A549 treated with dexamethasone at 1 μM for 4 hours (cell line): Measurements from ENCODE around the gene OBSCN. TPM values are rescaled to one million over a fixed set of nuclear protein-coding genes. Genes with fewer than 3 reads are reported as not detected.

Source experiments
- total RNA-seq: library from RNA; stranded (reverse); fragments of 200-300 nt; extraction: Qiagen RNA extraction; gene quantifications from 5 replicates; pipeline ENCODE4 v1.2.3, GENCODE V29; 2022

The OBSCN gene
- 2.2 to 6.7 TPM (median 4.3 TPM) in 5 replicates for total RNA-seq

GRCh38 chr1:228207851-228208821, at the start of gene OBSCN:
Gene OBSCN, plus strand, starts transcription at chr1:228208044. Its CDS starts 3,740 bp downstream, at chr1:228211784.

GRCh38 chr1:228165372-228166169, 42.3 kb upstream of the OBSCN start, which contains the start of gene IBA57:
Gene IBA57, plus strand, starts transcription at chr1:228165804. Its CDS starts 13 bp downstream, at chr1:228165817.

GRCh38 chr1:228416217-228416933, 208.5 kb downstream of the OBSCN start, which contains the start of gene TRIM17:
Gene TRIM17, minus strand, starts transcription at chr1:228416861. Its CDS starts 1,789 bp downstream, at chr1:228415072.

Other genes starting within 250 kb of the OBSCN start
- gene WNT3A, start 201.0 kb upstream of the OBSCN start, total RNA-seq, result 0.02 to 0.07 TPM (median 0.04 TPM) in 4 of 5 replicates, not detected in the other
- 347 to 462 TPM (median 449 TPM) in 5 replicates for gene ARF1, start 125.3 kb upstream of the OBSCN start, total RNA-seq
- 29.6 to 36.8 TPM (median 33.9 TPM) in 5 replicates for gene C1orf35, start 104.7 kb upstream of the OBSCN start, total RNA-seq
- 66.7 to 74.9 TPM (median 69.3 TPM) in 5 replicates for gene MRPL55, start 98.7 kb upstream of the OBSCN start, total RNA-seq
- 108 to 153 TPM (median 145 TPM) in 5 replicates for gene GUK1, start 67.8 kb upstream of the OBSCN start, total RNA-seq
- 0.14 to 0.47 TPM (median 0.27 TPM) in 5 replicates for gene GJC2, start 58.1 kb upstream of the OBSCN start, total RNA-seq
- 2.8 to 5.7 TPM (median 5.1 TPM) in 5 replicates for gene IBA57, start 42.2 kb upstream of the OBSCN start, total RNA-seq
- gene TRIM11, start 198.8 kb downstream of the OBSCN start, total RNA-seq, result 22.2 to 34.0 TPM (median 31.6 TPM) in 5 replicates
- gene TRIM17, start 208.8 kb downstream of the OBSCN start, total RNA-seq, result not detected in 5 replicates